GDM1 (cell line): ENCODE results near the gene CBFA2T3.

ENCODE experiments used
- DNase-seq: peaks from one replicate; lab custom pipeline; 2025; lab: John Stamatoyannopoulos, UW

The CBFA2T3 gene

GRCh38 chr16:88856828-88857727, 119.9 kb downstream of the CBFA2T3 start, which contains the start of the genes GALNS and TRAPPC2L:
GALNS (minus strand) TSS chr16:88856947; CDS start chr16:88856877, 70 bp downstream.
TRAPPC2L (plus strand) TSS chr16:88857127; CDS start chr16:88857151, 24 bp downstream.
- peak; percentile 93 for DNase-seq

GRCh38 chr16:88856122-88856827, 120.7 kb downstream of the CBFA2T3 start:
- DNase-seq: no peak

DNA sequence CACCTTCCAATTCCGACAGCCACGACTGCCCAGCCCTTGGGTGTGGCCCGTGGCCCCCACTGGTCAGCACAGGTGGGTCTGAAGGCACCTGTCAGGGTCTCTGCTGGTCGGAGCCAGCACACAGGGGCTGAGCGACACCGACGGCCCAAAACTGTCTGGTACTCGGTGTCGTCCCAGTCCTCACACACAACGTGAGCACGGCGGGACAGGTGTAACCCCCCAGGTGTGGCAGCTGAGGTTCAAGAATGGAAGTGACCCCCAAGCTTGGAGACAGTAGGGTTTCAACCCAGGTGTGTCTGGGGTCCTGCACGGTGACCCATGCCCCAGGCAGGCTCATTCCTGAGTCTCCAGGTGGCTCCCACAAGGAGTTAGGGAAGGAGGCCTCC, 121.3 kb downstream of the CBFA2T3 start:
- DNase-seq: no peak

GRCh38 chr16:88855176-88855575, 121.8 kb downstream of the CBFA2T3 start:
- no peak for DNase-seq

- no peak for DNase-seq
Measured at GRCh38 chr16:88854306-88855111, 122.5 kb downstream of the CBFA2T3 start.

DNA sequence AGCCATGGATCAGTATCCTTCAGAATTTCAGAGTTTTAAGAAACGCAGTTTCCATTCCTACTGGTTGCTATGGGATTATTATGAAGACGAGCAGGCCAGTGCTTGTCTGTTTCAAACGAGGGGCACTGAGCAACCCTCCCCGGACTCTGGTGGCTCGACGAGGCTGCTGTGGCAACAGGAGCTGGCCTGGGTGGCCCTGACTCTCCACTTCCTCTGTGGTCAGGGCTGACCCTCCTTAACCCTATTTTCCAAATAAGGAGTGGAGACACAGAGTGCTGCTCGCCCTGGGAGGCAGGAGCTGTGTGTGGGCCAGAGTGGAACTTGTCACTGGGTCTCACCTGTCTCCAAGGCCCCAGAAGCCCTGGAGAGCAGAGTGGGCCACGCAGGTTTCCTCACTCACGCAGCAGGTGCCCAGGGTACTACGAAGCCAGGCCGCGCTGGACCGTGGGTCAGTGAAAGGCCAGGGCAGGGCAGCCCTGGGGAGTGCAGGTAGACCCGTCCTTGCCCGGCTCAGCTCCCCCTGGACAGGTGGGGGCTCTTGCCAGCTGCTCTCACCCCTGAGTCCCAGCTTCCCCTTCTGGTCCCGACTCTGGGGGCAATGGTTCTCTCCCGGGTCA, 123.6 kb downstream of the CBFA2T3 start:
- DNase-seq: no peak

DNA sequence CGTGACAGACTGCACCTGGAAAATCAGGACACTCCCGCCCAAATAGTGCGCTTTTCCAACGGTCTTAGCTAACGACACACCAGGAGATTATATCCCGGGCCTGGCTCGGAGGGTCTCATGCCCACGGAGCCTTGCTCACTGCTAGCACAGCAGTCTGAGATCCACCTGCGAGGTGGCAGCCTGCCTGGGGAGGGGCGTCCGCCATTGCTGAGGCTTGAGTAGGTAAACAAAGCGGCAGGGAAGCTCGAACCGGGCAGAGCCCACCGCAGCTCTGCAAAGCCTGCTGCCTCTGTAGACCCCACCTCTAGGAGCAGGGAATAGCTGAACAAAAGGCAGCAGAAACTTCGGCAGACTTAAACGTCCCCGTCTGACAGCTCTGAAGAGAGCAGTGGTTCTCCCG, 125.4 kb downstream of the CBFA2T3 start:
- DNase-seq: no peak

DNA sequence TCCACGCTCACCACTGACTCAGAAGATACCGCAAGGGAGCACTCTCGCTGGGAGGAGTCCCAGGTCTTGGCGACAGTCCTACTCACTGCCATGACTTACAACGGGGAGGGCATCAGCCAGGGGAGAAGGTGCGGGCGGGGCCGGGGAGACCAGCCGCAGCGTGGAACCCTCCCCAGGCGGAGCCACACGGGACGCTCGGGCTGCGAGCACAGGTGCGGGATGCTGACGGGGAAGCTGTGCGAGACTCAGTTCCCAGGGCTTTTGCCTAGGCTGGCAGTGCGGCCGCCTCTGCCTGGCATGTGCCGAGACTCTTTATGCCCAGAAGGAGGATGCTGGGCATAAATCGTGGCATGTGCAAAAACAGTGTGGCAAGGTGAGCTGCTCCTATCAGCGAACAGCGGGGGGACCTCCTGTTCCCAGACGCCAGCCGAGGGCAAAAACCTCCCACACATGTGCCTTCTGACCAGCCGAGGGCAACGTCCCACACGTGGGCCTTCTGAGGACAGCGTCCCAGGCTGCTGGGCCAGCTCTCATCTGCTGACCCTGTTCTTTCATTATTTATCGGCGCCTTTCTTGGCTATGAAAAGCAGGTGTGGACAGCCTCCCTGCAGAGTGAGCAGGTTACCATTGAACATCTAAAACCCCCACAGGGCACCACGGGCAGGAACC, 126.3 kb downstream of the CBFA2T3 start:
- no peak for DNase-seq

DNA sequence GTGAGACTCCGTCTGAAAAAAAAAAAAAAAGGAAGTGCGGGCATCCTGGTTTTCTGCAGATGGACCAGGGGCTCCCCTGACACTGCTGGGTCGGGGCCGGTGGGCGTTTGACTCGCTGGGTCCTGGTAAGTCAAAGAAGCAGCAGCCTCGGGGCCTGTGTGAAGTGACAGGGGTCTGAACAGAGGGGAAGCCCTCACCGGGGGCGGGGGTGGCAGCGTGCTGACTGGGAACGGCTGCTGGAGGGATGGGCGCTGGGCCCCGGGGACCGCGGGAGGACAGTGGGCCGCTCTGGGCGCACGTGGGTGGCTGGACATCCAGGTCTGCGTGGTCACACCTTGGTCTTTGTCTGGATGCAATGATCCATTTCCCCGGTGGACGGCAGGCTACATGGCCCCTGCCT, 128.4 kb downstream of the CBFA2T3 start:
- DNase-seq: no peak

DNA sequence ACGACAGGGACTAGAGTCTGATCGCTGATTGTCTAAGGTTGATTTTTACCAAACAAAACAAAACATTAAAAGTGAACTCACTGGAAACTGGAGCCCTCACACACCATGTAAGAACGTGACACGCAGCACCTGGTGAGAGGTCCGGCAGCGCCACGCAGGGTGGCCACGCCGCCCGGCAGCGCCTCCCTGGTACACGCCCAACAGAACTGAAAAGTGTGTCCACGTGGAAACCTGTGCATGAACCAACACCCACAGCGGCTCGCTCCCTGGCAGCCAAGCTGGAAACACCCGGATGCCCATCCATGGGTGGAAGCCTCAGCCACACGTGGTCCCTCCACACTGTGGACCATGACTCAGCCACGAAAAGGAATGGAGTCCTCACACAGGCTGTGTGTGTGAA, 129.4 kb downstream of the CBFA2T3 start:
- no peak for DNase-seq

DNA sequence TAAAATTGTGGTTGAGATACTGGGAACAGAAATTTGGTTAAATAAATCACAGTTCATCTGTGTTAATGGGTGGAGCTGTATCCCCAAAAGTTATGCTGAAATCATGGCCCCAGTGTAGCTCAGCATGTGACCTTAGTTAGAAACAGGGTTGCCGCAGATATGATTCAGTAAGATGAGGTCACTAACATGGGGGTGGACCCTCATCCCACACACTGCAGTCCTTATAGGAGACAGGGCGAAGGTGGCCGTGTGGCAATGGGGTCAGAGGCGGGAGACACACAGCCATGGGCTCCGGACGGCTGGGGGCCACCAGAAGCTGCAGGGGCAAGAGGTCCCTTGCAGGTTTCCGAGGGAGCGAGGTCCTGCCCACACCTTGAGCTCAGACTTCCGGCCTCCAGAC, 130.9 kb downstream of the CBFA2T3 start:
- no peak for DNase-seq

DNA sequence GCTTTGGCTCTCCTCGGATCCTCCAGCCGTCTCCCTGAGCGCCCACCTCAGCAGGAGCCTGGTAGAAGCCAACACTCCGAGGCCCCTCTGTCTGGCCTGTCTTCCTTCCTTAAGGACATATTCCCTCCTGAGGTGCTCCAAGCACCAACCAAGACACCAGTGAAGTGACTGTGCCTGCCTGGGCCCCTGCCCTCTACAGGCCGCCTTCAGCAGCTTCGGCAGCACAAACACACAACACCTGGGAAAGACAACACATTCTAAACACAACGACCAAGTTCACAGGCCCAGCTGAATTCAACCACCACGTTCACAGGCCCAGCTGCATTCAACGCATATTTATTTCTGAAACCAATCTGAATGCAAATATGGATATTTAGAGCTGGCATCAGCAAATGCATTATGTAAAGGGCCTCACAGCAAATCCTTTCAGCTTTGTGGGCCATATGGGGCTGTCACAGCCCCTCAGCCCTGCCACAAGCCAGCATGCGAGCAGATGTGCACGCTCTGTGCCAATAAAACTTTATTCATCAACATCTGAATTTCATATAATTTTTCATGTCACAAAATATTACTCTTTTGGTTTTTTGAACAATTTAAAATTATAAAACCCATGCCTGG, 132.5 kb downstream of the CBFA2T3 start:
- DNase-seq: no peak

DNA sequence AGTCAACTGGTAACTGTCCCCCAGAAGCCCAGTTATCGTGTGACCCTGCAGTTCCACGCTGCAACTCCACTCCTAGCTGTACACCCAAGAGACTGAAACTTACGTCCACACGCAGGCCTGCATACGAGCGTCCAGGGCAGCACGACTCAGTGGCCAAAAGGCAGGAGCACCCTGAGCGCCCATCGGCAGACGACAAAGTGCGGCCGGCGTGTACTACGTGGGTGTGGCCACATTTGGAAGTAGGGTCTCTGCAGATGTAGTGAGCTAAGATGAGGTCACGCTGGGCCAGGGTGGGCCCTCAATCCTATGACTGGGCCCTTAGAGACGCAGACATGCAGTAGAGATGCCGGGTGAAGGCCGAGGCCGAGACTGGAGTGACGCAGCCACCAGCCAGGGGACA, 133.8 kb downstream of the CBFA2T3 start:
- DNase-seq: no peak

DNA sequence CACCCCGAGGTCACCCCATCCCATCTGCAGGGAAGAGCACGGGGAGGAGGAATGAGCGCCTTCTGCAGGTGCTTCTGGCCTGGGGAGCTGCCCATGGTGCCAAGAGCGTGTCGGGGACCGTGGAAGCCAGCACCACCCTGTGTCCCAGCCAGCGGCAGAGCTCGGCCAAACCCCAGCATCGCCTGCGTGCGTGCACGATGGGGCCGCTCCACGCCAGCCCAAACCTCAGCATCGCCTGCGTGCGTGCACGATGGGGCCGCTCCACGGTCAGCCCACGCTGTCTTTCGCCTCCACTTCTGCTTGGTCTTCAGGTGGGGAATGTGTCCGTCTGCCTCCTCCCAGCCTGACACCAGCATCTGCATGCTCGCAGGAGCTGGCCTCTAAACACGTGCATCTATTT, 134.2 kb downstream of the CBFA2T3 start:
- DNase-seq: no peak

- DNase-seq: no peak
Measured at GRCh38 chr16:88842308-88842756, 134.7 kb downstream of the CBFA2T3 start.

DNA sequence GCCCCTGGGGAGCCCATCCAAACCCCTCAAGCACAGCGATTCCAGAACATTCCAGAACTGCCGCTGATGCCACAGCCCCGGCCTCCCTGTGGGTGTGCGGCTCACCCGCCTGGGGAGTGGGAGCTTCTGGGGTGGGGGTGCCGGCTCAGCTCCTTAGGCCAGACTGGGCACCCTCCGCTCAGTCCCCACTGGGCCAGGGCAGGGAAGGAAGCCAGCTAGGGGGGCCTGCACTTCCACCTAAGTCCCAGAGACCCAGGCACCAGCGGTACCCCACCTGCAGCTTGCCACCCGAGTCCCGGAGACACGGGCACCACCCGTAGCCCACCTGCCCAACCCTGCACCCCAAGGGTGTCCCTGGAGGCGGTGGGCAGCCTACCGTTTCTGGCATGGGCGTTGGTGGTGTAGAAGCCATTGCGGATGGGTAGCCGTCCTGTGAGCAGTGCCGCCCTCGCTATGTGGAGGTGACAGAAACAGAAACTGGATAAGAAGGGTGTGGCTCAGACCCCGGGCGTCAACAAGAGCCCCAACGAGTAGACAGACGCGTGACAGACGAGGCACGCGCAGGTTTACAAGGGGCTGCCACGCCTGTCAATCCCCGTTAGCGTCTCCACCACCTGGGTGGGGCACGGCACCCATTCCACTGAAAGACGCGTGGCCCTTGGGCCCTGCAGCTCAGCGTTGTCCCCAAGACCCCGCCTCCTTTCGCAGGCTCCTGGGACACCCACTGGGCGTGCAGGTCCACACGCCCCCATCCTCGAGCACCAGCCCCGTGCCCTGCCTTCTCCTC, 135.3 kb downstream of the CBFA2T3 start:
- no peak for DNase-seq

GRCh38 chr16:88840600-88841215, 136.3 kb downstream of the CBFA2T3 start:
- no peak for DNase-seq

DNA sequence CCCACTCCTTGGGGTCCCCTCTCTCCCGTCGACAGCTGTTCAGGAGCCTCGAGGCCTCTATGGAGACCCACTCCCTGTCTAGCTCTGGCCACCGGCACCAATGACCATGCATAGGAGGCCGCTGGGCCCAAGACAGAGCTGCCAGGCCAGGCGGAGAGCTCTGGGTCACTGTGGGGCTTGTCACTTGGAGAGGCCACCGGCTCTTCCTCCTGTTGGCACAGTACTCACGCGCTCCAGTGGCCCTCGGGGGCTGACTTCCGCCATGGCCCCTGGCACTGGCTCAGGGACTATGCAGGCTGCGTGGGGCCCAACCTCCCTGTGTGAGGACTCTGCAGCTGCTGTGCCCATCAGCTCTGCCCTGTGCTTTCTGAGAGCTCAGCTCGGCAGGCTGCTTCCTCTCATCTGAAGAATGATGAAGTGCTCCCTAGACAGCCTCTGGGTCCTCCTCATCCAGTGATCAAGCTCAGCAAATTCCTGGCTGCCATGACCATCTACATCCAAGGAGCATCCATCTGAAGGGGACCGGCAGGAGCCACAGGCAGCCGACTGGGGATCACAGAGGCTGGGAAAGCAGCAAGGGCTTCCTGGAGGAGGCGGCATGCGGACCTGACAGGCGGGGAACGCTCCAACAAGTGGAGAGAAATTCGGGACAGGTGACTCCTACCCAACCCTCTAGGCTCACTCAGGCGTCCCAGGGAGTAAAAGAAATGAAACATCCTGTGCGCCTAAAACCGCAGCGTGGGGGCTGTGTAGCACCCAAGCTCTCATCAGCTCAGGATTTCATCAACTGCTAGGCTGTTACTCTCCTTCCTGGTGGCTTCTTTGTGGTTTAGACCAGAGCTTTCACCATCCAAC, 137.0 kb downstream of the CBFA2T3 start:
- DNase-seq: no peak
